IPS DF 4.7 (cell line): Measurements from ENCODE around the gene ADI1.

ENCODE experiments used
- DNase-seq: peaks from one replicate; pipeline ENCODE4 v3.0.0-alpha.2; 2013; ENCODE audit warnings: low spot score; ENCODE audit errors: extremely low read depth

Gene ADI1, protein sequence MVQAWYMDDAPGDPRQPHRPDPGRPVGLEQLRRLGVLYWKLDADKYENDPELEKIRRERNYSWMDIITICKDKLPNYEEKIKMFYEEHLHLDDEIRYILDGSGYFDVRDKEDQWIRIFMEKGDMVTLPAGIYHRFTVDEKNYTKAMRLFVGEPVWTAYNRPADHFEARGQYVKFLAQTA

DNA sequence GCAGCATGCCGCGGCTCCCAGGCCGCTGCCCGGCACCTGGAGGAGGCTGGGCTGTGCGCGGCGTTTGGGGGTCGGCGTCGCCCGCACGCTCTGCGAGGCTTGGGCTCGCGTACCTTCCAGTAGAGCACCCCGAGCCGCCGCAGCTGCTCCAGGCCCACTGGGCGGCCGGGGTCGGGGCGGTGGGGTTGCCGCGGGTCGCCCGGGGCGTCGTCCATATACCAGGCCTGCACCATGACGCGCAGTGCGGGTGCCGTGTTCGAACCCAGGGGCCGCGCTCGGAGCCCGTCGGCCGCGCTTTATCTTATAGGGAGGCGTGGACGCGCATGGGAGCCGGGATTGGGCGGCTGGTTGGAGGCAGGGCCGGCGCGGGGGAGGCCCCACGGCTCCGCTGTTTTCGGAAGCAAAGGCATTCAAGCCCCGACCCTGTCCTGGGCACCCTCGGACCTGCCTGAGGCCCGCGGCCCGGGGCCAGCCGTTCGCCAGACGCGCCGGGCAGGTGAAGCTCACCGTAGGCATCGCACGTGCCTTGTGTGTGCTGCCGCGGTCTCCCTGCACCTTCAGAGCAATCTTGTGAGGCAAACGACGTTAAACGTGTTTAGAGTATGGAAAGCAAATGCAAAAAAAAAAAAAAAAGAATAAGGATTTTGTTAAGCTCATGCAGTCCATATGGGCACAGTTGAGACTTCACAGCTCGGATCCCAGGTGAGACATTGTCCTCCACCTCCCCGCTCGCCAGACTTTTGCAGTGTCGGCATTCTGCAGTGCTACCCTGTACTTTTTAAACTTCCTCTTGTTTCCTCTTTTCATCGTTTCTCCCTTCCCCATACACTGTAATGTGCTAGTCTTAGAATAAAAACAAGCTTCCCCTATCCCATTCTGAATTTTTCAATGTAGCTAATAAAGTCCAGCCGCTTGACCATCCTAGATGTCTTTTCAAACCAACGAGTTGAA lies at the start of gene ADI1:
ADI1 (minus strand) TSS at position 277 of the 951 bp plus-strand sequence; CDS start at position 233, 44 bp downstream.
- DNase-seq: no peak

DNA sequence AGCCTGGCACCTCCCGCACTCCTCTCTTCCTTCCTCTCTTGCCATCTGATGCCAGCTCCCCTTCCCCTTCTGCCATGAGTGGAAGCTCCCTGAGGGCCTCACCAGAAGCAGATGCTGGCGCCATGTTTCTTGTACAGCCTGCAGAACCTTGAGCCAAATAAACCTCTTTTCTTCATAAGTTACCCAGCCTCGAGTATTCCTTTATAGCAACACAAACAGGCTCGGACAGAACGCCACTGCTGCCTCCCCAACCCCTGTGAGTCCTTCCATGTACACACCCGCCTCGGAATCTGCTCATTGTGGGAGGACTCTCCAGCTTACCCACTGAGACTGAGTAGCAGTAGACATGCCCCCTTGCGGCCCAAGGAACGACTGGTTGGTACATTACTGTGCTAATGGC lies 47.5 kb upstream of the ADI1 start:
- DNase-seq: no peak

DNA sequence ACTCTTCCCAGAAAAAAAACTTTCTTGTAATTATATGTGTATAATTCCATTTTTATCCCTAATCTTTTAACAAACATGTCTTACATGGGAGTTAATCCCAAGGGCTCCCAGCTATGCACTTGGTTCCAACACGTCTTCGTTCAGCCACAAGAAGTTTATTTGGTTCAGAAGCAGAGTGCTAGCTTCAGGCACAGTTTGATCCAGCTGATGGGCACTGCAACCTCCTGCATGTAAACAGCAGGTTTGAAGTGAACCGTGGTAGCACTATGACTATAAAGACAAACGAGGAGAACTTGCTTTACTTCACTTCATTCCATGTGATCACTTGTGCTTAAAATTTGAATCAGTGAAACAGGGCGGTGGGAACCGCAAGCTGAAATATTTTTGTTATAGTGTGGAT lies 45.8 kb upstream of the ADI1 start:
- DNase-seq: no peak

DNA sequence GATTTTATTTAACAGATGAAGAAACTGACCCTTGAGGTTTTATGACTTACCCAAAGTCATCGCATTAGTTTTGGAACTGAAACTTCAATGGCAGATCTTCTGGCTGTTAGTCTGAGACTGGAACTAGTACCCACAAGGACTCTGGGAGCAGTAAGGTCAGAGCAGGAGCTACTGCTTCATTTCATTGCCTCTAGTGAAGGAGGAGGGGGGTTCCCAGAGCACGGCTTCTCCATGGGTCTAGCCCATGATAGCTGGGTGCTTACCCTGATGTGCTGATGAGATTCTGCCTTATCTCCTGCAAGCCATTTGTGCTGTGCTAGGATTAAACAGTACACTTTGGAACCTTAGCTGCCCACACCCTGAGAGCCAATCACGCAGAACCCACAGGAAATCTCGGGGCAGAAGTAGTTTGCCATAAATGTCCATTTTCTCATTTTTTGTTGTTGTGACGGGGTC lies 44.2 kb upstream of the ADI1 start:
- no peak for DNase-seq

DNA sequence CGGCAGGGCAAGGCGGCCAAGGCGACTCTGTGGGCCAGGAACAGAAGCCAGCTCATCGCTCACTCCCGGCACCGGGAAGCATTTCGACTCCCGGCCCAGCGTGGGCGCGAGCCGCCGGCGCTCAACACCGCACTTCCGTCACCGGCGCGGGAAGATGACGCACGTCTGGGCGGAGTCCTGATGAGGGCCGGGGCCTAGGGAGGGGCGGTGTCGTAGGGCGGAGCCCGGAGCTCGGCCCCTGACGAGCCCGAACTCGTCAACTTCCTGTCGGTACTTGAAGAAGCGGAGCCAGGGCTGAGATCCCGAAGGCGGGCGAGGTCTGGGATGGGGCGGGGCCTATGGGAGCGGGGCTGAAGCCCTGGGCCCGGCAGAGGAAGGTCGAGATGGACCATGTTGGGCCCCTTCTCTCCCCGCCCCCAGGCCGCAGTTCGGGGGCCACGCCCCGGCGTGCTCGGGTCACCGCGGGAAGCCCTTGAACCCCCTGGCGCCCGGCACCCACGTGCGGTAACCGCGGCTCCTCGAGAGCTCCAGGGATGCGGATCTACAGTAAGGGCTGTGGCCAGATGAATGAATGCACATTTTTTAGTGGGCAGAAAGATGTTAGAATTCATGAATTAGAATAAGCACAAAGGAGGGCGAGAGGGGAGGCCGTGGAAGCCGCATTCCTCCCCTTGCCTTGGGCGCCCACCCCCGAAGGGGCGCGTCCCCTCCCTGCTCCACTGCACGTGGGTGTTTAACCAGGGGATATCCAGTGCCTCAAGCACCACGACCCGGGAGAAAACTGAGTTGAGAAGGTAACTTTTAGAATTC lies 39.1 kb upstream of the ADI1 start, which contains the start of gene RNASEH1:
RNASEH1 (minus strand) TSS at position 129 of the 810 bp plus-strand sequence; CDS start at position 56, 73 bp downstream.
- DNase-seq: peak; percentile 79

DNA sequence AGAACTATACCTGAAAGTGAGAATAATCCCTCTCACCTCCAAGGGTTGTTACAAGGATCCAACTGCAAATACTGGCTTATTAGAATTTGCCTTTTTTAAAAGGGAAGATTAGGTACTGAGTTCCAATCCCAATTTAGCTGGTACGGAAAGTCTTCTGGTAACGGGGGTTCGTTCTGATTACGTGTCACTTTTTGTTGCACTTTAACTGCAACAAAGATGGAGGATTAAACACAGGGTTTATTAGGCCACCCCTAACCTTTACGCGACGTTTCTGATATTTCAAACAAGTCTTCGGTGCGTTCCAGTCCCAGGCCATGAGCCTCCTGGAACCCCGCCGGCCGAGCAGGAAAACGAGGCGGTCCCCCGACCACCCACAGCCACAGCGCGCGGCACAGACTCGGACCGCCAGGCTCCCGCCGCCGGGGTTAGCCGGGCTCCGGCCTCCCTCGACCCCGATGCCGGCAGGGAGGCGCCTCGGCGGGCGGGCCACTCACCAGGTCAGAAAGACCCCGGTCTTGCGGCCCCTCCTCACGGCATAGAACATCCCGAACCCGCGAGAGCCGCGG lies 38.4 kb upstream of the ADI1 start:
- DNase-seq: no peak

DNA sequence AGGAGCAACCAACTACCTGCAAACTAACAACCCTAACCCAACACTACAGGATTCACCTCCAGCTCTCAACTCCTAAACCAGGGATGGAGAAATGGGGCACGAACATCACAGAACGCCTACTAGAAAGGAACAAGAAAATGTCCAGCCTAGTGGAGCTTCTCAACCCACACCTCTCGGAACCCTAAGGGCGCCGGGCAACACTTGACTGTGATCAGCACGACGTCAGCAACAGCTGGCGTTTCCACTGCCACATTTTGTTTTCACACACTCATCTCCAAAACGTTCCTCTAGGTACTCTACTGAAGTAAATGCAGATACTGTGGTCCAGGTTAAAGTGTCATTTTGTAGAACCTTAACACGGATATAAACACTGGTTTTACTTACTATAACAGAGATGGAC lies 34.6 kb upstream of the ADI1 start:
- no peak for DNase-seq

DNA sequence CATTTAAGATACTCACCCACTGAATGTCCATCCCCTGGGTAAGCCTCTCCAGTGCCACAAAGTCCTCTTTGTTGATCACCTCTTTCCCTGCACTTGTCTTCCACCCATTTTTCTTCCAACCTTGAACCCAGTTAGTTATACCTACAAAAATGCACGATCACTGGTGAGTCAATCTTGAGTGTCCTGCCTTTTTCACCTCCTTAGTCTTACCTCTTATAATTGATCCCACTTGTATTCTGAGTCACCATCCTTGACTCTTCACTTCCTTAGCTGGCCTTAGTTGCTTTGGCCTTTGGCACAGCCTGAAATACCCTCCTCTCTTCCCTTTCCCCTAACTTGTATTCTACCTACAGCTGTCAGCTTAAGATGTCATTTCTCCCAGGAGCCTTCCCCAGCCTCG lies 28.6 kb upstream of the ADI1 start:
- no peak for DNase-seq

DNA sequence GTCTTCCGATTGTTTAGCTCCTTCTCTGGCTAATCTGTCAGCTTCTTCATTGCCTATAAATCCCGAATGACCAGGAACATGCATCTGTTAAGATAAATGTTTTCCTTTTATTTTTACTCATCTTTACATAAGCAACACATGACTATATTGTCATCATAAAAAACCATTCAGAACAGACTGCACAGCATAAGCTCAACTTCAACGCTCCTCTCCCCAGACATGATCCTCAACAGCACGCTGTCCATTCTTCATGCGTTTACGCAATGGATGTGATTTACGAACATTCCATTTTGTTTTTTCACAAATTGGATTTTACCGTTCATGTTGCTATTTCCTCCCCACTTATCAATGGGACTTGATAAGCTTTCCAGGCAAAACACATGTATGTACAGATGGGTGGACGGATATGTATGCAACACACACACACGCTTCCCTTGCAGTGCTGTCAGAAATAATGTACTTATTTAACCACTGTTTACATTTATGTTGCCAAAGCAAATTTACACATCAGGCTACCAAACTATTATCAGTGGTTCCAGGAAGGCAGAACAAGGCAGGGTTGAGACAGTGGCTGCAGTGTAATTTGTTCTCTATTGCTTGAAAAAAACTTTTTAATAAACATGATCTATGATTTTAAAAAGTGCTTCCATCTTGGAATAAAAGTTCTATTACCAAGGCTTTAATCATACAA lies 26.6 kb upstream of the ADI1 start:
- no peak for DNase-seq

DNA sequence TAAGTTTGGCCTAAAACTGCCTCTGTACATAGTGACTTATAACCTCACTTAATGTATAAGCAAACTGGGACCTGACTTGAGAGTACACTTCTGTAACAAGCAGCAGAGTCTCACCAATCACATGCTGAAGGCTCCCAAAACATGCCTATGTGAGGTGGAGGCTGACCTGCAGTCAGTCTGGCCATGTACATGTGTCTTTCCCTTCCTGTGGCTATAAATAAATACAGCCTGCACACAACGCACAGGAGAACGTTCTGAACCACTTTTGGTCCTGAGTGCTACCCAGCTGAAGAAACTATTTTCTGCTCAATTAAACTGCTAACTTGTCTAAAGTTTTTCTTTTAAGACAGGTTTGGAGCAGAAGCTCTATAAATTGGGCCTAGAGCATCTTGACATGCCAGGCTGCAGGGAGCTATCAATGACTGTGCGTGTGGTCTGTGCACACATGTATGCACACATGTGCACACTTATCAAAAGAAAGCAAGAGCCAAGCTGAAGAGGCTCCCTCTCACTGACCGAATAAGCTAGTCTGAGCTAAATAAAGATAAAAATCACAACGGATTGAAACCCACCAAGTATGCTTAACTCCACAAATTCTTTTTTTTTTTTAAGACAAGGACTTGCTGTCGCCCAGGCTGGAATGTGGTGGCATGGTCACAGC lies 23.8 kb upstream of the ADI1 start:
- DNase-seq: no peak

DNA sequence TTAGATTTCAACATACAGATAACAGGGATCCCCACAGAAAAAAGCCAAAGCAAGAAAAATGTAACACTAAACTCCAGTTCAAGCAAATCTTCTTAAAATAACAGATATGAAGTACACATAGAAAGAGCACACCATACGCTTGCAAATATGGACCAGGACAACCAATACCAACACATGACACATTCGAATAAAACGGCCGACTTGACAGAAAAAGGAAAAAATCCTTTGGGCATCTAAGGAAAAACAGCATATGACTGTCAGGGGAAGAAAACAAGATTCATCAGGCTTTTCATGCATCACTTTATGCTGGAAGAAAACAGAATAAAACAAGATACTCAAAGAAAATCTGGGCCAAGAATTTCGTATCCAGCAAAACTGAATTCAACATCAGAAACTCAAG lies 22.8 kb upstream of the ADI1 start:
- DNase-seq: no peak

DNA sequence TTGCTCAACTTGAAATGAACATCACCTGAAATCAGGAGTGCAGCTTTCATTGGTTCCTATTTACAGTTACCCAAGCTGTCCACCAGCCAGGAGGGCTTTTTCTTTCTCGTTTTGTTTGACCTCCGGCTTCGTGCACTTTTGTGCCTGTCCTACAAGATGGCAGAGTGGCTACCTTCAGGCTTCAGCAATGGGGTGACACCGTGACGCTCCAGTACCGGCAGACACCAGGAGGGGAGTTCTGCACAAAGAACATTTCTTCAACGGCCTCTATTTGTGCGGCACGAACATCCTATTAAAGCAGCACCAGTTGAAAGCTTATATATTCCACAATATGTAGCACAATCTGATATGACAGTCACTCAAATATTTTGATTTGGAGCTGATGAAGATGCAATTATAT lies 20.5 kb upstream of the ADI1 start:
- DNase-seq: no peak

DNA sequence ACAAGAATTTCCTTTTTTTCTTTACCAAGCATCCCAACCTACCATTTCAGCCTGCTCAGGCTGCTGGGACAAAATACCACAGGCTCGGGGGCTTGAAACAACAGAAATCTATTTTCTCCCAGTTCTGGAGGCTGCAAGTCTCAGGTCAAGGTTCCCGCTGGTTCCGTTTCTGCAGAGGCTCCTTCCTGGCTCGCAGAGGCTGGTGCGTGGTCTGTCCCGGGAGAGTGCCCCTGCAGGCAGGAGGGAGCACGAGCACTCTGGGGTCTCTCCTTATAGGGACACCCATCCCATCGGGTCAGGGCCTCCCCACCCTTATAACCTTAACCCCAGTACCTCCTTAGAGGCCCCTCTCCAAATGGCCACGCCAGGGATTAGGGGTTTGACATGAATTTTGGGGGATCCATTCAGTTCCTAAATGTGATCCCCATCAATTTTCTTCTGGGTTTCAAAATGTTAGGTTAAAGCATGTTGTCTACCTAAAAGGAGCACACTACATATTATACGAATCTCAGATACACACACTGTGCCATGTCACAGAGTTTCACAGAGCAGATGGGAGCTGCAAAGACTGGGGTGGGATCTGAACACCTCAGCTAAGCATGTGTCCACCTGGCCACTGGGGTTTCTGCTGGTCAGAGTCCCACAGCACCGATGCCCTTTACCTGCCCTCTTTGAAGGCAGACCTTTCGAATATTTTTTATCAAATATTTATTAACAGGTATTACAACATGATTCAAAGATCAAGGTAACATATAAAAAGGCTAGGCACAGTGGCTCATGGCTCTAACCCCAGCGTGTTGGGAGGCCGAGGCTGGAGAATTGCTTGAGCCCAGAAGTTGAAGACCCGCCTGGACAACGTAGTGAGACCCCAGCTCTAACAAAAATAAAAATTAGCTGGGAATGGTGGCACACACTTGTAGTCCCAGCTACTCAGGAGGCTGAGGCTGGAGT lies 17.6 kb upstream of the ADI1 start:
- no peak for DNase-seq

DNA sequence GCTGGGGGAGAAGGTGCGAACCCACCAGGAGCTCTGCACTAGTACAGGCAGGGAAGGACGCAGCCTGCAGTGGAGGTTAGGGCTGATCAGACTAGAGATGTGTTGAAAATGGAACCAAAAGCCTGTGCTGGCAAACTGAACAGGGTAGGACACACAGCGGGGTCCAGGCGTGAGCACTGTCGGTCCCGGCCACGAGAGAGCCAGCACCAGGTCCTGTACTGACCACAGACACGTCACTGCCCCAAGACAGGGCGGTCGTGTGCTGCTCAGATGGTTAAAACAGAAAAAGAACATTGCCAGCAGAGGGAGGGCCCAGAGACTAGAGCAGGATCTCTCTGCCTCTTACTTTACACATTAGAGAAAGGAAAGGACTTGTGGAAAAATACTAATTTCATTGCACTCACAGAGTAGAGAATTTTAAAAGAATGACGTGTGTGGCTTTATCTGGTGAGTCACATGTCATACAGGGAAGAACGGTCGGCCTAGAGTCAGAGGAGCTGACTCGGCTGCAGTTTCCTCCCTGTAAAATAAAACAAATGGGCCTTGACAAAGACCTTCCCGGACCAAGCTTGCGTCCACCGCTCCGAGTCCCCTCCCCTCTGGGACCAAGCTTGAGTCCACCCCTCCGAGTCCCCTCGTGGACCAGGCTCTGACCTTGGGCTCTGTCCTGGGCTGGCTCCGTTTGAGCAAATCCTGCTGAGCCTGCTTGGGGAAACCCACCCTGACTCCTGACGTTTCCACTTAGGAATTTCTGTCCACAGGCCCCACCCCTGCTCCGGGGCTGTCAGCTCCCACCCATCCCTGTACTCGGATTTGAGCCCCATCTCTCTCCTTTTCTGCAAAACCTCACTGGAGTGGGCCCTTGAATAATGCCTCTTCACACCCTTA lies 16.7 kb upstream of the ADI1 start:
- no peak for DNase-seq

DNA sequence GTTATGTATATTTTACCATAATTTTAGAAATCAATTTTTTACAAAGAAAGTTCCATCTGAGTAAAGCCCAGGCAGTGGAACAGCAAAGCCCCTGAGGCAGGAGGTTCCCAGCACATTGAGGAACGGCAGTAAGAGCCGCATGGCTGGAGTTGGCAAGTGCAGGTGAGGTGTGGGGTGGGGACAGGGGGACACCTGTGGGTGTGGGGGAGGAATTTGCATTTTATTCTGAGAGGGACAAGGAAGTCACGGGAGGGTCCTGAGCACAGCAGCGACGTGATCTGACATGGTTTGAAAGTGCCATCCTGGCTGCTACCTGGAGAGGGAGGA lies 16.1 kb upstream of the ADI1 start:
- DNase-seq: no peak

DNA sequence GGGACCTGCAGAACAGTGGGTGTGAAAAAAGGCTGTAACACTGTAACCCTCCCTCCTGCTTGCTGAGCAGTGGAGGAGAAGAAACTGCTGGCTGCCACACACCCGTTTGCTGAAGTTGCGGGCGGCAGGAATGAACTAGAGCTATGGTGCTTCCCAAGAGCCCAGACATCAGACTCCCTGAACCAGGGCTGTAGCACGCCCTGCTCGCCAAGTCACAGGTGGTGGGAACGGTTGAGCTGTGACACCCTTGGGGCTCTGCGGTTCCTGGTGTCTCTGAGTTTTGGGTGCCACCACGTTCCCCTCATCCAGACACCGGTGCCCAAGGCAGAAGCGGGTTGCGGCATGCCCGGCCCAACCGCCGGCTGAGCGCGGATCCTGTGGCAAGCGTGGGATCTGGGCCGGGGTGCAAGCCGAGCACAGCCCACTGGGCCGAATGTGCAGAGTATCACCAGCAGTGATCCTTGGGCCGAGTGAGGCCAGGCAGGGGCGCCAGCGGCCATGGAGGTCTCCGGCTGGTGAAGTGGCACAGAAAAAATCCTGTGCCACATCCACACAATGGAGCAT lies 15.0 kb upstream of the ADI1 start:
- DNase-seq: no peak

DNA sequence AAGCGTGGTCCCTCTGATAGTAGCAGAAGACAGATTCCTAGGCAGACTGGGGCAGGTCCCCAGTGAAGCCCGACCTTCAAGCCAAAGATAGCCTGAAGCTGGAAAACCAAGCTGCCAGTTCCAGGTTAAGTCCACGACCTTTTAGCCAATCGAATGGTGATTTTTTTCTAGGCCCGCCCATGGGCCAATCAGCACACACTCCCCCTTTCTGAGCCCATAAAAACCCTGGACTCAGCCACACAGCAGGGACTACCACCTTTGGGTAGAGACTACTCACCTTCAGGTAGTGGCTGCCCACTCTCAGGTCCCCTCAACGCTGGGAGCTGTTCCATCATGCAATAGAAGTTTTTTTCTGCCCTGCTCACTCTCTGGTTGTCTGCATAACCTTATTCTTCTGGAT lies 14.5 kb upstream of the ADI1 start:
- no peak for DNase-seq

DNA sequence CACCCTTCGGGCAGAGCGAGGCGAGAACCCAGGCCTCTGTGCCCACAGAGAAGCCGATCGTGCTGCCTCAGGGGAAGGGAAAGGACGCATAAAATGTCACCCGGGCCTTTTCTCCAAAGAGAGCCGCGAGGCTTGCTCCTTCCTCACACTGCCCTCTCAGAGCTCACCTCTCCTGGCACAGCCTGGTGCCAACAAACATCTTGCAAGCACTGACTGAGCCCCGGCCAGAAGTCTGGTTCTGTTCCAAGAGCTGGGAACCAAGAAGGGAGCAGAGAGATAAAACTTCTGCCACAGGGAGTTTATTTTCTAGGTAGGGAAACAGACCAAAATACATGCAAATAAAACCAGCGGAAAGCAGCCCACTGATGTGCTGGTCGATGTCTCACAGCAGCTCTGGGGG lies 13.6 kb upstream of the ADI1 start:
- no peak for DNase-seq
